HG03378 (cell line): Measurements from ENCODE around the gene MAGED1.
"Not testable (repeated sequence)": the region's sequence is repeated elsewhere in the genome, so short reads cannot be mapped to it uniquely, and the experiment has no call there.

ENCODE experiments used
- ATAC-seq: cut with Tn5 transposase; IDR thresholded peaks from one replicate; pipeline ENCODE4 v1.9.1; 2021; ENCODE audit warnings: mild to moderate bottlenecking, moderate library complexity; ENCODE audit not compliant: unreplicated experiment

The MAGED1 gene

GRCh38 chrX:51893931-51894696 lies 691 bp downstream of the MAGED1 start:
- no peak for ATAC-seq

- peak; percentile 46 for ATAC-seq
These were observed 1.4 kb downstream of the MAGED1 start for GRCh38 chrX:51894697-51895336.

GRCh38 chrX:51896626-51897025 lies 3.2 kb downstream of the MAGED1 start:
- no peak for ATAC-seq

DNA sequence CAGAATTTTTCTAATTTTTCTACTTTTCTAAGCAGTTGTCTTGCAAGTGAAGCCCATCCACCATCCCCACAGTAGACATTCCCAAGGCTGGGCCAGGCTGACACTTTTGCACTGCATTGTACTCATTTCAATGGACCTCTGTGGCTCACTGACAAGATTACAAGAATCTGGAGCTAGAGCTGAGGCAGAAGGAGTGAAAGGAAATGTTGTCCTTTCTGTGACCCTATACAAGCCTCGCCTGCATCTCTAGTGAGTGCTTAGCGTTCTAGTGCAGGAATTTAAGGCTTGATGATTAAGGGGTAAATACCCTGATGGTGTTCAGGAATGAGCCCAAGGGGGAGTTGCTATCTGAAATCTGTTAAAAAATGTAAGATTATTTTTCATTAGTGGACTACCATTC lies 6.3 kb downstream of the MAGED1 start:
- ATAC-seq: no peak

DNA sequence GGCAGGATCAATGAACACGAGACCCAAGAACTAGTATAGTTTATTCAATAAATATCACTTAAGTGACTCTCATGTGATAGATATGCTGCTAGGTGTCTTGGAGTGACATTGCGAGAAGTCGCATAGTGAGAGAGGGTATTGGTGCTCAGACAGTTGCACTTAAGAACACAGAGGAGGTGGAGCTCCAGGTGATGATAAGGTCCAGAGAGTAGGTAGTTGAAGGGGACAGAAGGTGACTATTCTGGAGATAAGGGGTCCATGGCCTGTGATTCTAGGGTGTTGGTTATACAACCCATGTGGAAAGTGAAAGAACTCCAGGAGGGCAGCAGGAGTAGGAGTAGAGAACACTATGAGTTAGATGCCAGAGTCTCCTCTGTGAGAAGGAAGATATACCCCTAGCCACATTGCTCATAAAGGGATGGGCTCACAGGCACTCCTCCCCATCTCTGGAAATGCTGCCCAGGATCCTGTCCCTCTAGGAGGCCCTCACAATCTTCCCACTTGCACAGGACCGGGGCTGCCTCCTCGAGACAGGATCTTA lies 9.2 kb downstream of the MAGED1 start:
- no peak for ATAC-seq

DNA sequence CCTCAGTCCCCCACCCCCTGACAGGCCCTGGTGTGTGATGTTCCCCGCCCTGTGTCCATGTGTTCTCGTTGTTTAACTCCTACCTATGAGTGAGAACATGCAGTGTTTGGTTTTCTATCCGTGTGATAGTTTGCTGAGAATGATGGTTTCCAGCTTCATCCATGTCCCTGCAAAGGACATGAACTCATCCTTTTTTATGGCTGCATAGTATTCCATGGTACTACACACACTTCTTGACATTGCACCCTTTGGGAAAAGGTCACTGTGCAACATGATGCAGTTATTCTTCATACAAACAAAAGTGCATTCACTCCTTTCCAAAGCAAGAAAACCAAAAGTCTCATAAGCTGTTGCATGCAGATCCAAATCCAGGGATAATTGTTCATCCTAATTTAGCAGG lies 11.7 kb downstream of the MAGED1 start:
- not testable (repeated sequence) for ATAC-seq

DNA sequence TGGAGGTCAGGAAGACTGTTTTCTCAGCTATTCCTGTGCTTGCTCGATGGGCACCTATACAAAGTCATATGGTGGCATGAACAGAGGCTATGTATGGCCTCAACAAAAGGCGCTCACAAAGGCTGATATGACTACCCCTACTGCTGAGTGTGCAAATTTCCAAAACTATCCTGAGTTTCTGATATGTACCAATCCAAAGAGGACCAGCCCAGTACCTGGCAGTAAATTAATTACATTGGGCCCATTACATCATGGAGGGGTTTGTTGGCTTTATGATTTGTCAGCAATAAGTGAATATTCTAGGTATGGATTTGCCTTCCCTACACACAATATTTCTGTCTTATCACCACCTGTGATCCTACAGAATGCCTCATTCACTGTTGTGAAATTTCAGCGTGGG lies 12.3 kb downstream of the MAGED1 start:
- no peak for ATAC-seq

DNA sequence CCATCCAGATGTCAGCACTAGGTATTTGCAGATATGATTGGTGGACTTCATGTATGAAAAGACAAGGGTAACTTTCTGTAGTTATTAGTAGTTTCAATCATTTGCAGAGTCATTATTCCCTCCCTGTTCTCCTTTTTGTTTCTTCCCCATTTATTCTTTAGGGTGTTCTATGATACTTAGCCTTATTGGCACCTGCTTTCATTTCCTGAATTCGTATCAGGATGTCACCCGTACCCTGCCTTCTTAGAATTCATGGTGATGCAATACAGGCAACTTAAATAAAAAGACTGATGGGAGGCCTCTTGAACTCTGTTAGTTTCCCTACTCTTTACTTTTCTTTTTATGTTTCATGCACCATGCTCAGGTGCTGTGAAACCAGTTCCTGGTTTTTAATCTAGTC lies 24.2 kb downstream of the MAGED1 start:
- no peak for ATAC-seq

DNA sequence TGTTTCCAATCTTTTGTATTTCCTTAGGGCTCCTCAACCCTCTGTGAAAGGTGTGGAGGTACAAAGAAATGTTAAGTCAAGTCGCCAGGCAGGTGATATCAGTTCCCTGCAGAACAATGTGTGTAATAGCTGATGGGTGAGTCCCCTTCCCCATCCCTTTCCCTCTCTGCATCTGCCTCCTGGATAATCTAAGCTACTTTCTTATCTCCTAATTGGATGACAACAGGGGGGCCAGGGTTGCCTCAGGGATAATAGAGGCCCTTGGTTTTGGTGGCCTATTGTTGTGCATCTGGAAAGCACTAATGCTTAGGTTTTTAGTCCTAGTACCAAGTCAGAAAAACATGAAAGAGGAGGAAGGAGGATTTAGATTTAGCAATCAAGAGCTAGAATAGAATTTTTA lies 29.1 kb downstream of the MAGED1 start:
- no peak for ATAC-seq

GRCh38 chrX:51931566-51932150 lies 38.2 kb downstream of the MAGED1 start:
- ATAC-seq: no peak
